GM23338 (cell line): Measurements from ENCODE around the gene SERAC1. TPM values are rescaled to one million over a fixed set of nuclear protein-coding genes. Genes with fewer than 3 reads are reported as not detected.

ENCODE experiments used
- ATAC-seq: fragments of 200-7000 bp; cut with Tn5 transposase; 3 replicates; pipeline ENCODE4 v1.9.1; 2020
- DNase-seq: peaks from one replicate; pipeline ENCODE4 v3.0.0-alpha.2; 2015; ENCODE audit warnings: low spot score
- H2AFZ ChIP-seq: fragments of 200-600 bp; sonication (generic); 2 replicates; pipeline ENCODE4 v1.8.0; 2016; ENCODE audit warnings: antibody characterized with exemption, mild to moderate bottlenecking, moderate library complexity
- H3F3A ChIP-seq: fragments of 200-600 bp; sonication (generic); replicated peaks from 2 replicates; pipeline ENCODE4 v1.8.0; 2017; ENCODE audit warnings: antibody characterized with exemption, mixed run types, low read depth
- H3K27ac ChIP-seq: fragments of 200-600 bp; sonication (generic); 2 replicates; pipeline ENCODE4 v1.6.1; 2016; ENCODE audit warnings: low read depth
- H3K27me3 ChIP-seq: fragments of 200-600 bp; sonication (generic); 2 replicates; pipeline ENCODE4 v1.8.0; 2016; ENCODE audit warnings: mild to moderate bottlenecking, mixed run types, moderate library complexity; ENCODE audit not compliant: insufficient read depth
- H3K36me3 ChIP-seq: fragments of 200-600 bp; sonication (generic); 2 replicates; pipeline ENCODE4 v1.8.0; 2016; ENCODE audit warnings: mild to moderate bottlenecking; ENCODE audit not compliant: insufficient read depth
- H3K4me1 ChIP-seq: fragments of 200-600 bp; sonication (generic); 2 replicates; pipeline ENCODE4 v1.8.0; 2016; ENCODE audit warnings: mild to moderate bottlenecking, moderate library complexity; ENCODE audit not compliant: insufficient read depth
- H3K4me2 ChIP-seq: fragments of 200-600 bp; sonication (generic); 2 replicates; pipeline ENCODE4 v1.7.1; 2017; ENCODE audit warnings: mixed run types
- H3K4me3 ChIP-seq: fragments of 200-600 bp; sonication (generic); 2 replicates; pipeline ENCODE4 v1.6.1; 2016; ENCODE audit warnings: mixed run types
- H3K79me2 ChIP-seq: fragments of 200-600 bp; sonication (generic); replicated peaks from 2 replicates; pipeline ENCODE4 v1.8.0; 2017; ENCODE audit warnings: mild to moderate bottlenecking; ENCODE audit not compliant: insufficient read depth
- H3K9me2 ChIP-seq: fragments of 200-600 bp; sonication (generic); 2 replicates; pipeline ENCODE4 v1.8.0; 2017; ENCODE audit not compliant: insufficient read depth
- H4K20me1 ChIP-seq: fragments of 200-600 bp; sonication (generic); replicated peaks from 2 replicates; pipeline ENCODE4 v1.8.0; 2017; ENCODE audit warnings: mild to moderate bottlenecking; ENCODE audit not compliant: insufficient read depth
- H3K27ac Mint-ChIP-seq: 2 replicates; pipeline ENCODE4 v1.8.0; 2020; ENCODE audit warnings: inconsistent platforms, mild to moderate bottlenecking, moderate library complexity, mixed read lengths
- H3K27me3 Mint-ChIP-seq: 3 replicates; pipeline ENCODE4 v1.8.0; 2022; ENCODE audit warnings: low read depth, mild to moderate bottlenecking, moderate library complexity, mixed read lengths, inconsistent platforms; ENCODE audit not compliant: insufficient read depth, poor library complexity
- H3K36me3 Mint-ChIP-seq: 3 replicates; pipeline ENCODE4 v1.8.0; 2021; ENCODE audit warnings: low read depth, mild to moderate bottlenecking, inconsistent platforms, moderate library complexity, mixed read lengths
- H3K4me1 Mint-ChIP-seq: 3 replicates; pipeline ENCODE4 v1.8.0; 2020; ENCODE audit warnings: mild to moderate bottlenecking, inconsistent platforms, mixed read lengths
- H3K4me3 Mint-ChIP-seq: 3 replicates; pipeline ENCODE4 v1.8.0; 2021; ENCODE audit warnings: moderate library complexity, mild to moderate bottlenecking, inconsistent platforms, mixed read lengths
- H3K9me3 Mint-ChIP-seq: 3 replicates; pipeline ENCODE4 v1.8.0; 2020; ENCODE audit warnings: moderate library complexity, mild to moderate bottlenecking, inconsistent platforms, mixed read lengths
- CREB1 ChIP-seq: fragments of 250-450 bp; sonication (Bioruptor Pico); IDR thresholded peaks from 2 replicates; pipeline ENCODE4 v1.5.0; 2020; ENCODE audit warnings: low read depth, mild to moderate bottlenecking, moderate library complexity
- EZH2 ChIP-seq: fragments of 200-600 bp; sonication (generic); IDR thresholded peaks from one replicate; pipeline ENCODE4 v1.8.0; 2017; ENCODE audit warnings: antibody characterized with exemption, mild to moderate bottlenecking, low read depth; ENCODE audit not compliant: unreplicated experiment
- EZH2phosphoT487 ChIP-seq: fragments of 200-600 bp; sonication (generic); IDR thresholded peaks from one replicate; pipeline ENCODE4 v1.8.1; 2018; ENCODE audit warnings: antibody characterized with exemption; ENCODE audit not compliant: unreplicated experiment
- NANOG ChIP-seq: IDR thresholded peaks from 2 replicates; pipeline ENCODE4 v1.6.1; 2016; ENCODE audit warnings: antibody characterized with exemption, borderline replicate concordance
- ZNF331 ChIP-seq: fragments of 250-450 bp; sonication (Bioruptor Pico); IDR thresholded peaks from 2 replicates; pipeline ENCODE4 v1.5.0; 2020; ENCODE audit warnings: low read depth, mild to moderate bottlenecking, moderate library complexity
- polyA plus RNA-seq: library from polyadenylated mRNA; unstranded; fragments of >200 nt; fragmentation: Nextera tagmentation; extraction: Ambion mirVana; gene quantifications from 2 replicates; pipeline ENCODE4 v1.2.1, GENCODE V29; 2016
- total RNA-seq: library from RNA; depleted of rRNA; stranded (reverse); fragments of >200 nt; shearing (Covaris generic); gene quantifications from 2 replicates; pipeline ENCODE4 v1.2.3, GENCODE V29; 2014
- TF ChIP-seq, protein P1 (sequence below), 2 experiments: fragments of 200-600 bp in 1 of 2; sonication (generic) in 1 of 2; conservative IDR thresholded peaks; 2 replicates each; pipeline versions ENCODE4 v1.5.1 to v1.6.1; 2016 to 2017; ENCODE audit warnings: antibody characterized with exemption in 2 of 2, low read depth in 2 of 2, mild to moderate bottlenecking in 2 of 2, moderate library complexity in 1 of 2
- TF ChIP-seq, protein P2 (sequence below): IDR thresholded peaks from 2 replicates; pipeline ENCODE4 v1.6.1; 2016; ENCODE audit warnings: antibody characterized with exemption
- TF ChIP-seq, protein P3 (sequence below): fragments of 250-450 bp; sonication (Bioruptor Pico); IDR thresholded peaks from 2 replicates; pipeline ENCODE4 v1.5.0; 2020; ENCODE audit warnings: mild to moderate bottlenecking, moderate library complexity
- TF ChIP-seq, protein P4 (sequence below): IDR thresholded peaks from one replicate; pipeline ENCODE4 v1.6.1; 2018; ENCODE audit warnings: antibody characterized with exemption; ENCODE audit not compliant: unreplicated experiment

The SERAC1 gene
- total and polyA plus RNA-seq, 2 experiments from 2014 or later, result 5.1 to 8.4 TPM

DNA sequence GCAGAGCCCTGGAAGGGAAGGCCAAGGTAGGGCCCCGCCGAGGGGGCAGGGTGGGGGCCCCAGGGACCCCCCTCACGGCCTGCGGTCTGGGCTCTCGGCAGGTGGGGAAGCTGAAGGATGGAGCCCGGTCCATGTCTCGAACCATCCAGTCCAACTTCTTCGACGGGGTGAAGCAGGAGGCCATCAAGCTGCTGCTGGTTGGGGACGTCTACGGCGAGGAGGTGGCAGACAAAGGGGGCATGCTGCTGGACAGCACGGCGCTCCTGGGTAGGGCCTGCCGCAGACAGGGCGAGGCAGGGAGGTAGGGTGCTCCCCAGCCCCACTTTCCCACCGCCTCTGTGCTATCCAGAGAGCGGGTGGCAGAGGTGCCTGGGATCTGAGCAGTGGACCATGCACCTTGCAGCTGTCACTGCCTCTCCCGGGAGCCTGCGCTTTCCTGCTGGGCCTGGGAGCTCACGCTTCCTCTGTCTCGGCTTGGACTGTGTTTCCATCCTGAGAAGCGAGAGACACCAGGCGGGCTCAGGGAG is 103.3 kb downstream of the SERAC1 start:
- no peaks in the 10 kb centered on the region for H3F3A ChIP-seq
- ATAC-seq (no peak), DNase-seq (no peak)
- H4K20me1 ChIP-seq, result no peaks in the 10 kb centered on the region
- H3K4me2 ChIP-seq, result no peak overlapping the region
- no peak overlapping the region for H3K4me3 ChIP-seq
- Mint-ChIP-seq H3K36me3 (peaks cover 11% of the 10 kb centered on the region; the same call in 1 of the 3 replicates), H3K27me3 (peaks cover 6% of the 10 kb centered on the region), H3K9me3 (no peaks in the 10 kb centered on the region), H3K4me1 (peaks cover 19% of the 10 kb centered on the region), H3K4me3 (no peak overlapping the region), H3K27ac (no peak overlapping the region)
- H3K9me2 ChIP-seq, result no peaks in the 10 kb centered on the region
- no peak overlapping the region for H2AFZ ChIP-seq
- no peaks in the 10 kb centered on the region for H3K79me2 ChIP-seq
- TF ChIP-seq ZNF331 (CRISPR knock-in tag), result no peak
- TF ChIP-seq, protein P1, sequence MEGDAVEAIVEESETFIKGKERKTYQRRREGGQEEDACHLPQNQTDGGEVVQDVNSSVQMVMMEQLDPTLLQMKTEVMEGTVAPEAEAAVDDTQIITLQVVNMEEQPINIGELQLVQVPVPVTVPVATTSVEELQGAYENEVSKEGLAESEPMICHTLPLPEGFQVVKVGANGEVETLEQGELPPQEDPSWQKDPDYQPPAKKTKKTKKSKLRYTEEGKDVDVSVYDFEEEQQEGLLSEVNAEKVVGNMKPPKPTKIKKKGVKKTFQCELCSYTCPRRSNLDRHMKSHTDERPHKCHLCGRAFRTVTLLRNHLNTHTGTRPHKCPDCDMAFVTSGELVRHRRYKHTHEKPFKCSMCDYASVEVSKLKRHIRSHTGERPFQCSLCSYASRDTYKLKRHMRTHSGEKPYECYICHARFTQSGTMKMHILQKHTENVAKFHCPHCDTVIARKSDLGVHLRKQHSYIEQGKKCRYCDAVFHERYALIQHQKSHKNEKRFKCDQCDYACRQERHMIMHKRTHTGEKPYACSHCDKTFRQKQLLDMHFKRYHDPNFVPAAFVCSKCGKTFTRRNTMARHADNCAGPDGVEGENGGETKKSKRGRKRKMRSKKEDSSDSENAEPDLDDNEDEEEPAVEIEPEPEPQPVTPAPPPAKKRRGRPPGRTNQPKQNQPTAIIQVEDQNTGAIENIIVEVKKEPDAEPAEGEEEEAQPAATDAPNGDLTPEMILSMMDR (conservative IDR thresholded peaks at IDR 0.05; ENCODE audit: low read depth in 2 of 2), result no peak
- no peaks in the 10 kb centered on the region for H3K27me3 ChIP-seq
- no peak overlapping the region for H3K27ac ChIP-seq
- no peaks in the 10 kb centered on the region for H3K36me3 ChIP-seq
- no peaks in the 10 kb centered on the region for H3K4me1 ChIP-seq

DNA sequence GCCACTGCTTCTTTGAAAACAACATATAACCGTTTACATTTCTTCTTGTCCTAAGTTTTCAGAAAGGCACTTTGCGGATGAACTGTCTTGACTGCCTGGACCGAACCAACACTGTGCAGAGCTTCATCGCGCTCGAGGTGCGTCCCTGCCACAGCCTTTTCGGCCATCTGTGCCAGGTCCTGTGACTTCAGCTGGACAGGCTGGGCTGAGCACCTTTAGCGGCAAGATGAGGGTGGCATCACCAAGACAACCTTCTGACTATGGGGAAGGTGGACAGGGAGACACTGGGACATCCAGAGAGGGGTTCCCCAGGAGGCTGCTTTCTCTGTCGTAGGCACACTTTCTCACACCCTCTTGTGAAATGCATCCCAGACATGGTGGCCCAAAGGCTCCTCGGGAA is 104.3 kb downstream of the SERAC1 start:
- Histone ChIP-seq H3K4me2 (no peak overlapping the region), H2AFZ (no peak overlapping the region), H4K20me1 (no peaks in the 10 kb centered on the region), H3K9me2 (no peaks in the 10 kb centered on the region), H3K36me3 (no peaks in the 10 kb centered on the region), H3K79me2 (no peaks in the 10 kb centered on the region), H3K4me1 (no peaks in the 10 kb centered on the region), H3F3A (no peaks in the 10 kb centered on the region), H3K27ac (no peak overlapping the region), H3K4me3 (no peak overlapping the region), H3K27me3 (no peaks in the 10 kb centered on the region)
- Mint-ChIP-seq H3K36me3 (peaks cover 11% of the 10 kb centered on the region; the same call in 1 of the 3 replicates), H3K27ac (no peak overlapping the region), H3K4me1 (peaks cover 11% of the 10 kb centered on the region), H3K9me3 (no peaks in the 10 kb centered on the region), H3K4me3 (no peak overlapping the region), H3K27me3 (peaks cover 6% of the 10 kb centered on the region)
- ATAC-seq, result no peak
- DNase-seq, result no peak
- TF ChIP-seq, protein P2, sequence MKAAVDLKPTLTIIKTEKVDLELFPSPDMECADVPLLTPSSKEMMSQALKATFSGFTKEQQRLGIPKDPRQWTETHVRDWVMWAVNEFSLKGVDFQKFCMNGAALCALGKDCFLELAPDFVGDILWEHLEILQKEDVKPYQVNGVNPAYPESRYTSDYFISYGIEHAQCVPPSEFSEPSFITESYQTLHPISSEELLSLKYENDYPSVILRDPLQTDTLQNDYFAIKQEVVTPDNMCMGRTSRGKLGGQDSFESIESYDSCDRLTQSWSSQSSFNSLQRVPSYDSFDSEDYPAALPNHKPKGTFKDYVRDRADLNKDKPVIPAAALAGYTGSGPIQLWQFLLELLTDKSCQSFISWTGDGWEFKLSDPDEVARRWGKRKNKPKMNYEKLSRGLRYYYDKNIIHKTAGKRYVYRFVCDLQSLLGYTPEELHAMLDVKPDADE, result no peak
- TF ChIP-seq EZH2phosphoT487 (no peak), NANOG (no peak), CREB1 (CRISPR knock-in tag) (no peak), EZH2 (no peak), ZNF331 (CRISPR knock-in tag) (no peak)
- TF ChIP-seq, protein P3, sequence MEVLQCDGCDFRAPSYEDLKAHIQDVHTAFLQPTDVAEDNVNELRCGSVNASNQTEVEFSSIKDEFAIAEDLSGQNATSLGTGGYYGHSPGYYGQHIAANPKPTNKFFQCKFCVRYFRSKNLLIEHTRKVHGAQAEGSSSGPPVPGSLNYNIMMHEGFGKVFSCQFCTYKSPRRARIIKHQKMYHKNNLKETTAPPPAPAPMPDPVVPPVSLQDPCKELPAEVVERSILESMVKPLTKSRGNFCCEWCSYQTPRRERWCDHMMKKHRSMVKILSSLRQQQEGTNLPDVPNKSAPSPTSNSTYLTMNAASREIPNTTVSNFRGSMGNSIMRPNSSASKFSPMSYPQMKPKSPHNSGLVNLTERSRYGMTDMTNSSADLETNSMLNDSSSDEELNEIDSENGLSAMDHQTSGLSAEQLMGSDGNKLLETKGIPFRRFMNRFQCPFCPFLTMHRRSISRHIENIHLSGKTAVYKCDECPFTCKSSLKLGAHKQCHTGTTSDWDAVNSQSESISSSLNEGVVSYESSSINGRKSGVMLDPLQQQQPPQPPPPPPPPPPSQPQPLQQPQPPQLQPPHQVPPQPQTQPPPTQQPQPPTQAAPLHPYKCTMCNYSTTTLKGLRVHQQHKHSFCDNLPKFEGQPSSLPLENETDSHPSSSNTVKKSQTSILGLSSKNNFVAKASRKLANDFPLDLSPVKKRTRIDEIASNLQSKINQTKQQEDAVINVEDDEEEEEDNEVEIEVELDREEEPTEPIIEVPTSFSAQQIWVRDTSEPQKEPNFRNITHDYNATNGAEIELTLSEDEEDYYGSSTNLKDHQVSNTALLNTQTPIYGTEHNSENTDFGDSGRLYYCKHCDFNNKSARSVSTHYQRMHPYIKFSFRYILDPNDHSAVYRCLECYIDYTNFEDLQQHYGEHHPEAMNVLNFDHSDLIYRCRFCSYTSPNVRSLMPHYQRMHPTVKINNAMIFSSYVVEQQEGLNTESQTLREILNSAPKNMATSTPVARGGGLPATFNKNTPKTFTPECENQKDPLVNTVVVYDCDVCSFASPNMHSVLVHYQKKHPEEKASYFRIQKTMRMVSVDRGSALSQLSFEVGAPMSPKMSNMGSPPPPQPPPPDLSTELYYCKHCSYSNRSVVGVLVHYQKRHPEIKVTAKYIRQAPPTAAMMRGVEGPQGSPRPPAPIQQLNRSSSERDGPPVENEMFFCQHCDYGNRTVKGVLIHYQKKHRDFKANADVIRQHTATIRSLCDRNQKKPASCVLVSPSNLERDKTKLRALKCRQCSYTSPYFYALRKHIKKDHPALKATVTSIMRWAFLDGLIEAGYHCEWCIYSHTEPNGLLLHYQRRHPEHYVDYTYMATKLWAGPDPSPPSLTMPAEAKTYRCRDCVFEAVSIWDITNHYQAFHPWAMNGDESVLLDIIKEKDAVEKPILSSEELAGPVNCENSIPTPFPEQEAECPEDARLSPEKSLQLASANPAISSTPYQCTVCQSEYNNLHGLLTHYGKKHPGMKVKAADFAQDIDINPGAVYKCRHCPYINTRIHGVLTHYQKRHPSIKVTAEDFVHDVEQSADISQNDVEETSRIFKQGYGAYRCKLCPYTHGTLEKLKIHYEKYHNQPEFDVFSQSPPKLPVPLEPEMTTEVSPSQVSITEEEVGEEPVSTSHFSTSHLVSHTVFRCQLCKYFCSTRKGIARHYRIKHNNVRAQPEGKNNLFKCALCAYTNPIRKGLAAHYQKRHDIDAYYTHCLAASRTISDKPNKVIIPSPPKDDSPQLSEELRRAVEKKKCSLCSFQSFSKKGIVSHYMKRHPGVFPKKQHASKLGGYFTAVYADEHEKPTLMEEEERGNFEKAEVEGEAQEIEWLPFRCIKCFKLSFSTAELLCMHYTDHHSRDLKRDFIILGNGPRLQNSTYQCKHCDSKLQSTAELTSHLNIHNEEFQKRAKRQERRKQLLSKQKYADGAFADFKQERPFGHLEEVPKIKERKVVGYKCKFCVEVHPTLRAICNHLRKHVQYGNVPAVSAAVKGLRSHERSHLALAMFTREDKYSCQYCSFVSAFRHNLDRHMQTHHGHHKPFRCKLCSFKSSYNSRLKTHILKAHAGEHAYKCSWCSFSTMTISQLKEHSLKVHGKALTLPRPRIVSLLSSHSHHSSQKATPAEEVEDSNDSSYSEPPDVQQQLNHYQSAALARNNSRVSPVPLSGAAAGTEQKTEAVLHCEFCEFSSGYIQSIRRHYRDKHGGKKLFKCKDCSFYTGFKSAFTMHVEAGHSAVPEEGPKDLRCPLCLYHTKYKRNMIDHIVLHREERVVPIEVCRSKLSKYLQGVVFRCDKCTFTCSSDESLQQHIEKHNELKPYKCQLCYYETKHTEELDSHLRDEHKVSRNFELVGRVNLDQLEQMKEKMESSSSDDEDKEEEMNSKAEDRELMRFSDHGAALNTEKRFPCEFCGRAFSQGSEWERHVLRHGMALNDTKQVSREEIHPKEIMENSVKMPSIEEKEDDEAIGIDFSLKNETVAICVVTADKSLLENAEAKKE (CRISPR knock-in tag), result no peak
- TF ChIP-seq, protein P4, sequence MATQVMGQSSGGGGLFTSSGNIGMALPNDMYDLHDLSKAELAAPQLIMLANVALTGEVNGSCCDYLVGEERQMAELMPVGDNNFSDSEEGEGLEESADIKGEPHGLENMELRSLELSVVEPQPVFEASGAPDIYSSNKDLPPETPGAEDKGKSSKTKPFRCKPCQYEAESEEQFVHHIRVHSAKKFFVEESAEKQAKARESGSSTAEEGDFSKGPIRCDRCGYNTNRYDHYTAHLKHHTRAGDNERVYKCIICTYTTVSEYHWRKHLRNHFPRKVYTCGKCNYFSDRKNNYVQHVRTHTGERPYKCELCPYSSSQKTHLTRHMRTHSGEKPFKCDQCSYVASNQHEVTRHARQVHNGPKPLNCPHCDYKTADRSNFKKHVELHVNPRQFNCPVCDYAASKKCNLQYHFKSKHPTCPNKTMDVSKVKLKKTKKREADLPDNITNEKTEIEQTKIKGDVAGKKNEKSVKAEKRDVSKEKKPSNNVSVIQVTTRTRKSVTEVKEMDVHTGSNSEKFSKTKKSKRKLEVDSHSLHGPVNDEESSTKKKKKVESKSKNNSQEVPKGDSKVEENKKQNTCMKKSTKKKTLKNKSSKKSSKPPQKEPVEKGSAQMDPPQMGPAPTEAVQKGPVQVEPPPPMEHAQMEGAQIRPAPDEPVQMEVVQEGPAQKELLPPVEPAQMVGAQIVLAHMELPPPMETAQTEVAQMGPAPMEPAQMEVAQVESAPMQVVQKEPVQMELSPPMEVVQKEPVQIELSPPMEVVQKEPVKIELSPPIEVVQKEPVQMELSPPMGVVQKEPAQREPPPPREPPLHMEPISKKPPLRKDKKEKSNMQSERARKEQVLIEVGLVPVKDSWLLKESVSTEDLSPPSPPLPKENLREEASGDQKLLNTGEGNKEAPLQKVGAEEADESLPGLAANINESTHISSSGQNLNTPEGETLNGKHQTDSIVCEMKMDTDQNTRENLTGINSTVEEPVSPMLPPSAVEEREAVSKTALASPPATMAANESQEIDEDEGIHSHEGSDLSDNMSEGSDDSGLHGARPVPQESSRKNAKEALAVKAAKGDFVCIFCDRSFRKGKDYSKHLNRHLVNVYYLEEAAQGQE, result no peak
